Activated naive CD4-positive, alpha-beta T cell treated with Interleukin-2 at 50 U/mL for 16 hours (primary cell): ENCODE results near the gene STAU1.
"Not testable (repeated sequence)": the region's sequence is repeated elsewhere in the genome, so short reads cannot be mapped to it uniquely, and the experiment has no call there.

Experiments used
- DNase-seq: peaks from one replicate; pipeline ENCODE4 v3.0.0-alpha.2; 2020

STAU1 gene

DNA sequence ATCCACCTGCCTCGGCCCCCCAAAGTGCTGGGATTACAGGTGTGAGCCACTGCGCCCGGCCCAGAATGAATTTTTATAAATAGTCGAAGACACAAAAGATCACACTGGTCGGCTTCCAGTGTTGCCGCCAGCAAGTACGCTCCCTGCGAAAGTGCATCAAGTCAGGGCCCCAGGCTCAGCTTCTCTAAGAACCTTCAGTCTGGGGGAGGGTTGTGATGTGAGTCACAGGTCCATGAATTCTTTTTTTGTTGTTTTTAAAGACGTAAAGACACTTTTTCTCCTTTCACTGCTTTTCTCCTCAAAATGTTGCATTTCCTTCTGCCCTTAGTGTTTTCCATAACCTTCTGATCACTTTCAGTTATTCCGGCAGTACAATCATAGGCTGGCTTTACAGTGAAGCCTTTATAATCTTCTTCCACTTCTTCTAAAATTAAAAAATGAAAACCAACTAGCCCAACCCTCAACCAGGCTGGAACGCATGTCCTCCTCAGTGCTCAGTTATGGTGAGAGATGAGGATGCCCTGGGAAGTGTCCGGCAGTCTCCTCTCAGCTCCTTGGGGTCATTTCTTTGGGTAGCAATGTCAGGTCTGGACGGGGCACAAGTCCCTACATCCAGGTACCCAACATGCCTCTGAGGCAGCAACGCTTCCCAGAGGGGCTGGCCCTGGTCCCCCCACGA, 75.4 kb downstream of the STAU1 start:
- DNase-seq: no peak

DNA sequence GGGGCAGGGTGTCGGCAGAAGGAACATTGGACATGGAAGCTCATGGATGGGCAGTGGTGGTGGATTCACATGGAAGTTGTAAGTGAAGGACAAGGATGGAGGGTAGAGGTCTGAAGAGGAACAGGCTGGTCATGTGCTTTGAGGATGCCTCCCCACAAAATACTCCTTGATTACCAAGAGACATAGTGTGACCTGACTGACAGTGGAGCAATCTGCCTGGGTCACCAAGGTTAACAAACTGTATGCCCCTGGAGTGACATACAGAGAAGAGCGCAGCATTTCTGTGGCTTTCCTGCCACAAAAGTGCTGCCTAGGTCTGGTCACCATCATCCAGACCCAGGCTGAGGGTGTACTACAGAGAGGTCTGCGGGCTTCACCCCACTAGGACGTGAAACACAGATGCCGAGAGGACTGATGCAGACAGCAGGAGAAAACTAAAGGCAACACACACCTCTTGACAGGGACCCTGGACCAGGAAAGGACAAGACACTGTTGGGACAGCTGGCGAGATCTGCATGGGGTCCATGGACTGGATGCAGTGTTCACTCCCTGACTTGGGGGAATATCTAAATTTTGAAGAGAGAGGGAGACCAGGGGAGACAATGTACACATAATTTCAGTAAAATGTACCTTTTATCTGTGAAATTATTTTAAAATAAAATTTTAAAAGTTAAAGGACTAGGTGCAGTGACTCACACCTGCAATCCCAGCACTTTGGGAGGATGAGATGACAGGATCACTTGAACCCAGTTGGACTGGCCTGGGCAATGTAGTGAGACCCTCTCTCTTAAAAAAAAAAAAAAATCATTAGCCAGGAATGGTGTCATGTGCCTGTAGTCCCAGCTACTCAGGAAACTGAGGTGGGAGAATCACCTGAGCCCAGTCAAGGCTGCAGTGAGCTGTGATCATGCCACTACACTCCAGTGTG, 77.1 kb downstream of the STAU1 start:
- DNase-seq: no peak

DNA sequence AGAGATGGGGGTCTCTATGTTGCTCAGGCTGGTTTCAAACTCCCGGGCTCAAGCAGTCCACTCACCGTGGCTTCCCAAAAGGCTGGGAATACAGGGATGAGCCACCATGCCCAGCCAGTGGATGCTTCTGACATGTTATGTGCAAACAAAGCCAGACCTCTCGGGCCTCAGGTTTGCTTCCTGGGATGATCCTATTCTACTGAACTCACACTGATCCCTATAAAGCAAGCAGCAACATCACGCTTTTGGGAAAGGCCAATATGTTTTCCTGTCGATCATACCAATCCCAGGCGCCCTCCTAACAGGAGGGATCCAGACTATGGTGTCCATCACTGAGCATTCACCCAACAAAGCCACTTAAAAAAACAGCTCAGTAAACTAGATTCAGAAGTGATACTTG, 81.8 kb downstream of the STAU1 start:
- no peak for DNase-seq

DNA sequence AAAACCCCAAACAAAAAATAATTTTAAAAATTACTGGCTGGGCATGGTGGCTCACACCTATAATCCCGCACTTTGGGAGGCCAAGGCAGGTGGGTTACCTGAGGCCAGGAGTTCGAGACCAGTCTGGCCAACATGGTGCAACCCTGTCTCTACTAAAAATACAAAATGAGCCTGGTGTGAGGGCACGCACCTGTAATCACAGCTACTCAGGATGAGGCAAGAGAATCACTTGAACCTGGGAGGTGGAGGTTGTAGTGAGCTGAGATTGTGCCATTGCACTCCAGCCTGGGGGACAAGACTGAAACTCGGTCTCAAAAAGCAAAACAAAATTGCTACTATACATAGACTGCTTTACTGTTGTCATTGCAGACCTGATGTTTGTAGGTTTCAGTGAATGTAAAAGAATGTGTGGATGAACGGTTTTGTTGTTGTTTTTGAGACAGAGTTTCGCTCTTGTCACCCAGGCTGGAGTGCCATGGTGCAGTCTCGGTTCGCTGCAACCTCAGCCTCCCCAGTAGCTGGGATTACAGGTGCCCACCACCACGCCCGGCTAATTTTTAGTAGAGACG, 83.1 kb downstream of the STAU1 start:
- not testable (repeated sequence) for DNase-seq

DNA sequence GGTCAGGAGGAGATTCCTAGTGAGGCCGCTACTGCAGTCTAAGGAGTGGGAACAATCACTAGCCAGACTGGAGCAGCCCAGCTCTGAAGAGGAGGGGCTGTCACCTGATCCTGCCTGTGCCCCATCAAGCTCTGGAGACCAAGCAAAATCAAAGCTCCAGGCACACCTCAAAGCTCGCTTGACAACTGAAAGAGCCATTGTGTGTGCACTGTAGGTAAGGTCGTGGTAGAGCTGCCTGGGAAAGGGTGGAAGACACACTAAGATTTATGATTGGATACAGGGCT, 83.8 kb downstream of the STAU1 start:
- DNase-seq: no peak

DNA sequence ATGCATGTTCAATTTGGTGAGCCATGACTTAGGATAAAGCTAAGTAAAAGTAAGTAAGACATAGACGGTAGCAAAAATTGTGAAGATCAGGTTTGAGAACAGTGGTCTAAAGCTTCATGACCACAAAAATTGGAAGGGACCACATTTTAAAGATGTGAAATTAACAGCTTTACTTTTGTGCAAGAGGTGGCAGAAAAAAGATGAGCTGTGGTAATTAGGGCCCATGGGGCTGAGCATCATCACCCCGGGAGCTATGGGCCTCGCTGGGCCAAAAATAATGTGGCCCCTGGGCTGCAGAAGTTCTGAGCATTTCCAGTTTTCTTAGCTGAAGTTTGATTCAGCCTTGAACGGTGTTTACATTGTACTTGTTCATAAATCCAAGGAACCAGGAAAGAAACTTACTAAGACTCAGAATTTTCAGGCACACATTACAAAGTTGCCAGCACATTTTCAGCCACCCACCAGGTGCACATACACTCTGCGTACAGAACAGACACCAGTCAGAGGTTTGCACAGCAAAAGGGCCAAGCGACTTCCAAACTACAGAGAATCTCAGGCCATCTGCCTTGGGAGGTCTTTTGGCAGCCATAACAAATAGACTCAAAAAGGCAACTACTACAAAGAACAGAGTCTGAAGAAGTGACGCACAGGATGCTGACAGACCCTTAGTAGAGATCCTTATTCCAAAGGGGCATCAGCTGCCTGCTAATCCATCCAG, 84.3 kb downstream of the STAU1 start:
- DNase-seq: no peak

DNA sequence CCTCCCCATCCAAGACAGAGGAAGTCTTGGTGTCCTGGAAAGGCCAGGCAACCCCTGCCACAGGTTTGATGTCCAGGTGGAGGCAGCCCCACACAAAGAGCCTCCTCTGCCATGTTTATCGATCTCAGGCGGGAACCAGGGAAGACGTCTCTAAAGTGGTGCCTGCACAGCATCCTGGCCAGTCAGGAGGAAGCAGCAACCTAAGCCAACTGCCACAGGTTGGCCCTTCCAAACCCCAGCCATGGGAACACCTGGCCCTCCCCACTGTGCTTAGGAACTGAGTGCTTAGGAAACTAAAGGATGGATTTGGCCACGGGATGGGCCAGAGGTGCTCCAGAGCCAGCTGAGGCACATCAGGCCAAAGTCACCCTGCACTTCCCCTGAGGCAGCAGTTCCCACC, 85.1 kb downstream of the STAU1 start:
- no peak for DNase-seq

DNA sequence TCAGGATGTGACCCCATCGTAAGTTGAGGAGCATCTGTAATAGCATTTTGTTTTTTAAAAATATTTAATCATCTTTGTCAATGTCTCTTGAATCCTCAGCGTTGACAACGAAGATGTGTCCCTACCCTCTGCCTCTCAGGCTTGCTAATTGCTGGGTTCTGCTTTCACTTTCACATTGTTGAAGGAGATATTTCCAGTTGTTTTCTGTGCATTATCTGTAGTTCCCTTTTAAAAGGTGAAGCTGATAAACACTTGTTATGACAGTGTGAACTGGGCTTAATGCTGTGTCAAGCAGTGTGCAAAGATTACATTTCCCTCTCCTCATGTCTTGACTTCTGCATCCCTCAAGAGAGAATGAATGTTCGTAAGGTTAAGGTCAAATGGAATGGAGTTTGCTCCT, 87.2 kb downstream of the STAU1 start:
- DNase-seq: no peak

DNA sequence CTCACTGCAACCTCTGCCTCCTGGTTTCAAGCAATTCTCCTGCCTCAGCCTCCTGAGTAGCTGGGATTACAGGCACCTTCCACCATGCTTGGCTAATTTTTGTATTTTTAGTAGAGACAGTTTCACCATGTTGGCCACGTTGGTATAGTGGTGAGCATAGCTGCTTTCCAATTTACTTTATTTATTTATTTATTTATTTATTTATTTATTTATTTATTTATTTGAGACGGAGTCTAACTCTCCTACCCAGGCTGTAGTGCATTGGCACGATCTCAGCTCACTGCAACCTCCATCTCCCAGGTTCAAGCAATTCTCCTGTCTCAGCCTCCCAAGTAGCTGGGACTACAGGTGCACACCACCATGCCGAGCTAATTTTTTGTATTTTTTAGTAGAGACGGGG, 87.8 kb downstream of the STAU1 start:
- not testable (repeated sequence) for DNase-seq

DNA sequence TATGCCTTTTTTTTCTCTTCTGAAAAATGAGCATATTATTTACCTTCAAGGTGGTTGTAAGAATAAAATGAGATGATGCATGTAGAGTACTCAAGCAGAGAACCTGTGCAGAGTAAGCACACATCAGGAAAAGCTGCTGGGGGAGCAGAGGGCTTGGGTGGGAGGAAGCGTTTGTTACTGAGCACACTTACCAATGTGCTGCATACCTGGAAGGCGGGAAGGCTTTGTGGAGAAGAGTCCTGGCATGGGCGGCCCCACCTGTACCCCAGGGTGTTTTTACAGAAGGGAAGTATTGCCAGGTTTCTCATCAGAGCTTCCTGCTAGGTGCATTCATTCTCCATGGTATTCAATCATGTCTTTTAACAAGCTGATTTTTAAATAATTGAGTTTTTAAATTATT, 89.1 kb downstream of the STAU1 start:
- no peak for DNase-seq

DNA sequence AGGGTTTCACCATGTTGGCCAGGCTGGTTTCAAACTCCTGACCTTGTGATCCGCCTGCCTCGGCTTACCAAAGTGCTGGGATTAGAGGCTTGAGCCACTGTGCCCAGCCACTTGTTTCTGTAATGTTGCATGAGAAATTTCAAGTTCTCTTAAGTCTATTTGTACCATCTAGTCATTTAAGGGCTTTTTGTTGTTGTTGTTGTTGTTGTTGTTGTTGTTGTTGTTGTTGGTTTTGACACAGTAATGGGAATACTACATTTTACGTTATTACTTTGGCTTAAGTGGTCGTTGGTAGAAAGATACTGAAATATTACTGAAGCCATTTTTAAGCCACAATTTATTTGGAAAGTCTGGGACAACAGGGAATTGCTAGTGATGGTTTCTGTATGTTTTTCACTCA, 90.0 kb downstream of the STAU1 start:
- DNase-seq: no peak

DNA sequence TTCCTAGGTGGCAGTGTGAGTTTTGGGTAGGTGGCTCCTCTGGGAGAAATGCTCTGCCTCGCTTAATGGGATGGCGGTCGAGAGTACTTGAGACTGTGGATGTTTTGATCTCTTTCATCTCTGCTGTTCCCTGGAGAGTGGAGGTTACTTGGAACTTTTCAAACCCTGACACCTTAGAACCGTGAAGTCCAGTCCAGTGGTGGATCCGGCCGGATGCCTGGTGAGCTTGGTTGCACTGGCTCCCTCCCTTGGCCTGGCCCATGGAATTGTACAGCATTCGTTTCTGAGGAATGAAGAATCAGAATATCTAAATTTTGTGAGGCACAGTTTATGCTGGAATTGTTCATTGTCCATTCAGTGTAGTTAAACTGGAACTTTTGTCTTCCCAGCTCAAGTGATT, 91.0 kb downstream of the STAU1 start:
- DNase-seq: no peak

DNA sequence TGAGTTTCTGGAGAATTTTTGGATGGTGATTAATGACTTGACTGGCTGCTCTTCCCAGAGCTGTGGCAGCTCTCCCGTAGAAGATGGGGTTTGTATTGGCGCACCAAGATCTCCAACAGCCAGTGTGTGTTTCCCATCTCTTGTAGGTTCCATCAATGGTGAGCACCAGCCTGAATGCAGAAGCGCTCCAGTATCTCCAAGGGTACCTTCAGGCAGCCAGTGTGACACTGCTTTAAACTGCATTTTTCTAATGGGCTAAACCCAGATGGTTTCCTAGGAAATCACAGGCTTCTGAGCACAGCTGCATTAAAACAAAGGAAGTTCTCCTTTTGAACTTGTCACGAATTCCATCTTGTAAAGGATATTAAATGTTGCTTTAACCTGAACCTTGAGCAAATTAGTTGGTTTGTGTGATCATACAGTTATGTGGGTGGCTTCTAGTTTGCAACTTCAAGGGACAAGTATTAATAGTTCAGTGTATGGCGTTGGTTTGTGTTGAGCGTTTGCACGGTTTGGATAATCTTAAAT, 91.9 kb downstream of the STAU1 start:
- DNase-seq: no peak

DNA sequence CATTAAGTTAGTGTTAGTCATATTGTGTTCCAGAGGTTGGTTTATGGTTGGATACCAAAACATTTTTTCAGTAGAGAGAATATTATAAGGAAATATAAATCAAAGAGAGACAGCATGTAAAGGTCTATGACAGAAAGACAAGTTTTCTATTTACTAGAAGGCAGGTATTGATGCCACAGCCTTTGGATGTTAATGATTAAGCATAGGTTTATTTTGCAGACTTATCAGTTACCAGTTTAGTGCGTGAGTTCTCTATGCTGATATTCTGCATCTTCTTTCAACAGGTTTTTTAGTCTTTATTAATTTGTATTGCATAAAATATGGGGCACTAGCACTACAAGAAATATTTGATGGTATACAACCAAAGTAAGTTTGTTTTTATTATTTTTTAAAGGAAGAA, 96.4 kb downstream of the STAU1 start:
- no peak for DNase-seq

DNA sequence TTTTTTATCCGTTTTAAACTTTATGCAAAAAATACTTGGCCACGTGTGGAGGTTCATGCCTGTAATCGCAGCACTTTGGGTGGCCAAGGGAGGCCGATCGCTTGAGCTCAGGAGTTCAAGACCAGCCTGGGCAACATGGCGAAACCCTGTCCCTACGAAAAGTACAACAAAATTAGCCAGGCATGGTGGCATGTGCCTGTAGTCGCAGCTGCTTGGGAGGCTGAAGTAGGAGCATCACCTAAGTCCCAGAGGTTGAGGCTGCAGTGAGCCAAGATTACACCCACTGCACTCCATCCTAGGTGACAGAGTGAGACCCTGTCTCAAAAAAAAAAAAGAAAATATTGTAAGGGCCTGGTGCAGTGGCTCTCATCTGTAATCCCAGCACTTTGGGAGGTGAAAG, 97.0 kb downstream of the STAU1 start:
- no peak for DNase-seq

DNA sequence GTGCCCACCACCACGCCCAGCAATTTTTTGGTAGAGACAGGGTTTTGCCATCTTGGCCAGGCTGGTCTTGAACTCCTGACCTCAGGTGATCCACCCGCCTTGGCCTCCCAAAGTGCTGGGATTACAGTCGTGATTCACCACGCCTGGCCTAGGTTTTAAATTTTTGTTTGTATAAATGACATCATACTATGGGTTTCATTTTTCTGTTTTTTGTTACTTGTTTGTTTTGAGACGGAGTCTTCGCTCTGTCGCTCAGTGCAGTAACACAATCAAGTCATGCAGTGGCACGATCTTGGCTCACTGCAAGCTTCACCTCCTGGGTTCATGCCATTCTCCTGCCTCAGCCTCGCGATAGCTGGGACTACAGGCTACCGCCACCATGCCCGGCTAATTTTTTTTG, 105.8 kb downstream of the STAU1 start:
- DNase-seq: not testable (repeated sequence)

DNA sequence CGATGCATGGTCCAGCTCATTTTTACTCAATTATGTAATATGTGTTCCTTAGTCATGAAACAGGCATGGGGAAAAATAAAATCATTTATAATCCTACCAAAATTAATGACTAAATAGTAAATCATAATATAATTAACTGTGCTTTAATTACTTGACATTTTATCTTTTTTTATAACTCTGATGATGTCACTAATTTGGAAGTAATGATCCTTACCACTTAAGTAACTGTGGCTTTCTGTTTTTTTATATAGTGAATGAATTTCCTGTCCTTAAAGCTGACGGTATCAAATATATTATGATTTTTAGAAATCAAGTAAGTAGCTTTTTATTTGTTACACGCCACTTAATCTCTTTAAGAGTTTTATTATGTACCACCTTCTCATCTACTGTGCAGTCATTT, 109.8 kb downstream of the STAU1 start:
- no peak for DNase-seq

DNA sequence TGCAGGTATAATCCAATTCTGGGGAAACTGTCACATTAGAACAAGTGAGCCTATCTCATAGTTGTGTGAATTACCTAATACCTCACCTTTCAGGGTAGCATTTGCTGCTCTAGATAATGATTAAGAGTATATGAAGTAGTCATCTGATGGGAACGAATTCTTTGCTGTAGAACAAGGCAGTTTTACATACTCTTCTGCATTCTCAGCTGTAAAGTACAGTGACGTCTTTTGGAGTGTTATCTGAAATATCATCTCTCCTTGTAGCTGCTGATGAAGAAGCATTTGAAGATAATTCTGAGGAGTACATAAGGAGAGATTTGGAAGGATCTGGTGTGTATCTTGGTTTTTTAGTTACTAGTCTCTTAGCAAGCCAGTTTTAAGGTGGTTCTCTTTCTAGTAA, 113.6 kb downstream of the STAU1 start:
- DNase-seq: no peak
